H7 (cell line): ENCODE measurements around the gene TRAK2. TPM values are rescaled to one million over a fixed set of nuclear protein-coding genes. Genes with fewer than 3 reads are reported as not detected.
"Not testable (repeated sequence)": the region's sequence is repeated elsewhere in the genome, so short reads cannot be mapped to it uniquely, and the experiment has no call there.

ENCODE experiments used
- DNase-seq: peaks from one replicate; pipeline ENCODE4 v3.0.0; 2012
- H3K27me3 ChIP-seq: 2 replicates; pipeline ENCODE4 v1.6.0; 2011; ENCODE audit warnings: mild to moderate bottlenecking, low read length; ENCODE audit not compliant: control insufficient read depth, insufficient read depth
- H3K36me3 ChIP-seq: replicated peaks from 2 replicates; pipeline ENCODE4 v1.5.1; 2011; ENCODE audit warnings: low read length; ENCODE audit not compliant: control insufficient read depth, insufficient read depth
- H3K4me3 ChIP-seq: 2 replicates; pipeline ENCODE4 v1.5.1; 2011; ENCODE audit warnings: low read depth, mild to moderate bottlenecking, control low read depth, low read length, moderate library complexity; ENCODE audit not compliant: insufficient read depth
- total RNA-seq: library from RNA; depleted of rRNA; stranded (reverse); fragments of >200 nt; shearing (Covaris generic); gene quantifications from 2 replicates; pipeline ENCODE4 v1.2.3, GENCODE V29; 2014

TRAK2 gene
- total RNA-seq, 1 experiment from 2014 or later: 9.0 TPM

GRCh38 chr2:201465524-201465971 lies 14.3 kb upstream of the TRAK2 start:
- no peak overlapping the region for H3K4me3 ChIP-seq
- H3K27me3 ChIP-seq: no peaks in the 10 kb centered on the region
- H3K36me3 ChIP-seq: no peaks in the 10 kb centered on the region; the same call in none of the 2 replicates
- no peak for DNase-seq

GRCh38 chr2:201464547-201464946 lies 13.3 kb upstream of the TRAK2 start:
- Histone ChIP-seq H3K4me3 (no peak overlapping the region), H3K36me3 (no peaks in the 10 kb centered on the region; the same call in none of the 2 replicates), H3K27me3 (no peaks in the 10 kb centered on the region)
- no peak for DNase-seq

GRCh38 chr2:201460532-201460931 lies 9.3 kb upstream of the TRAK2 start:
- no peak for DNase-seq
- Histone ChIP-seq H3K27me3 (no peaks in the 10 kb centered on the region), H3K36me3 (no peaks in the 10 kb centered on the region; the same call in none of the 2 replicates), H3K4me3 (no peak overlapping the region)

GRCh38 chr2:201458381-201458780 lies 7.1 kb upstream of the TRAK2 start:
- Histone ChIP-seq H3K27me3 (no peaks in the 10 kb centered on the region), H3K36me3 (no peaks in the 10 kb centered on the region; the same call in 1 of the 2 replicates), H3K4me3 (no peak overlapping the region)
- no peak for DNase-seq

- no peak for DNase-seq
- Histone ChIP-seq H3K27me3 (no peaks in the 10 kb centered on the region), H3K36me3 (no peaks in the 10 kb centered on the region), H3K4me3 (no peak overlapping the region)
Observed at GRCh38 chr2:201452922-201453643, 1.8 kb upstream of the TRAK2 start.

GRCh38 chr2:201452058-201452921 lies 1.0 kb upstream of the TRAK2 start:
- Histone ChIP-seq H3K4me3 (peak overlapping the region; percentile 98), H3K36me3 (no peaks in the 10 kb centered on the region), H3K27me3 (no peaks in the 10 kb centered on the region)
- no peak for DNase-seq

GRCh38 chr2:201450954-201451291 lies 335 bp downstream of the TRAK2 start:
- no peaks in the 10 kb centered on the region for H3K36me3 ChIP-seq
- peak overlapping the region; percentile 98 for H3K4me3 ChIP-seq
- DNase-seq: no peak
- H3K27me3 ChIP-seq: no peaks in the 10 kb centered on the region

- Histone ChIP-seq H3K36me3 (no peaks in the 10 kb centered on the region), H3K4me3 (no peak overlapping the region), H3K27me3 (no peaks in the 10 kb centered on the region)
- DNase-seq: no peak
Observed at GRCh38 chr2:201448701-201449100, 2.6 kb downstream of the TRAK2 start.

GRCh38 chr2:201448061-201448460 lies 3.2 kb downstream of the TRAK2 start:
- no peaks in the 10 kb centered on the region for H3K27me3 ChIP-seq
- no peaks in the 10 kb centered on the region for H3K36me3 ChIP-seq
- H3K4me3 ChIP-seq: no peak overlapping the region
- no peak for DNase-seq

- DNase-seq: no peak
- H3K4me3 ChIP-seq: no peak overlapping the region
- H3K36me3 ChIP-seq: no peaks in the 10 kb centered on the region
- no peaks in the 10 kb centered on the region for H3K27me3 ChIP-seq
Observed at GRCh38 chr2:201447086-201447485, 4.2 kb downstream of the TRAK2 start.

- no peak for DNase-seq
Observed at GRCh38 chr2:201444746-201445465, 6.4 kb downstream of the TRAK2 start.

GRCh38 chr2:201441409-201441808 lies 9.8 kb downstream of the TRAK2 start:
- Histone ChIP-seq H3K27me3 (no peaks in the 10 kb centered on the region), H3K36me3 (no peaks in the 10 kb centered on the region), H3K4me3 (no peak overlapping the region)
- DNase-seq: no peak

More at GRCh38 chr2:201444746-201445465, 6.4 kb downstream of the TRAK2 start:
- Histone ChIP-seq H3K4me3 (no peak overlapping the region), H3K36me3 (no peaks in the 10 kb centered on the region), H3K27me3 (no peaks in the 10 kb centered on the region)

- H3K36me3 ChIP-seq: no peaks in the 10 kb centered on the region
- H3K4me3 ChIP-seq: no peak overlapping the region
- no peak for DNase-seq
Observed at GRCh38 chr2:201440182-201440581, 11.1 kb downstream of the TRAK2 start.

GRCh38 chr2:201439336-201439922 lies 11.8 kb downstream of the TRAK2 start:
- not testable (repeated sequence) for H3K36me3 ChIP-seq, H3K27me3 ChIP-seq, H3K4me3 ChIP-seq, DNase-seq

More at GRCh38 chr2:201440182-201440581, 11.1 kb downstream of the TRAK2 start:
- no peaks in the 10 kb centered on the region for H3K27me3 ChIP-seq
